ENCODE measurements around the gene TRIM7. TPM values are rescaled to one million over a fixed set of nuclear protein-coding genes. Genes with fewer than 3 reads are reported as not detected.
A peak's percentile ranks its signal among the peaks of the same experiment; 100 is the strongest.

TRIM7 gene
- total and polyA plus RNA-seq, 9 of the 15 experiments (the other 6 are each of a cell fraction or from before 2014, with no cell fraction given), result 2.6 to 14.9 (median 8.9) TPM

DNA sequence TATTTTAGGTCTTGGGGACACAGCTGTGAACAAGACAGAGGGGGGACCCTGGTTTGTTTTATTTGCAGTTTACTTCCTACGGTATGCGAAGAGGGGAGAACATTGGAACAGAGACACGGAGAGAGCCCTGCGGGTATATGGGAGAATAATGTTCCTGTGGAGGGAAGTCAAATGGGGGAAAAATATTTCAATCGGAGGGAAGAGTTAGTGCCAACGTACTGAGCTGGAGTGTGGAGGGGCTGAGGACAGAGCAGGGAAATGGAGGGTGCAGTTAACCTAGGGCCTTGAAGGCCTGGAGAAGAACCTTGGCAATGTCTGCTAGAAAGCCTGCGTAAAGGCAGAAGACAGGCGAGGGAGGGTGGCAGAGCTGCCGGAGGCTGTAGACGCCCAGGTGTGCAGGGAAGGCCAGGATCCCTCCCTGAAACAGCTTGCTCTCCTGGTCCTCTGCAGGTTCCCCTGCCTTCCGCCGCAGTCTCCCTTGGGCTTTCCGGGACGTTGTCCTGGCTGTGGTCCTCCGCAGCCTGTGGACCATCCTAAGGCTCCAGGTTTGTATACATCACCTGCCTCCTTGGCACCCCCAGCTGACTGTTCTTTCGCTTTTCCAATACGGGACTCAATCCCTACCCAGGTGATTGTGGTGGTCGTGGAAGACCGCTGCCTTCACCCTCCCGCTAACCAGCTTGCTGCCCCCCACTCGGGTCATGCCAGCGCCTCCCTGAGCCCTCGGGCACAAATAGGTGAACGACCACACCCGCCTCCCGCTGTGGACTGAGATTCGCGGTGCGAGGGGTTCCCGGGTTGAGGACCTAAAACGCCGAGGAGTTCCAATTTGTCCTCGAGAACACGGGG lies 40.7 kb upstream of the TRIM7 start (continued):
- TF ChIP-seq, protein P1, sequence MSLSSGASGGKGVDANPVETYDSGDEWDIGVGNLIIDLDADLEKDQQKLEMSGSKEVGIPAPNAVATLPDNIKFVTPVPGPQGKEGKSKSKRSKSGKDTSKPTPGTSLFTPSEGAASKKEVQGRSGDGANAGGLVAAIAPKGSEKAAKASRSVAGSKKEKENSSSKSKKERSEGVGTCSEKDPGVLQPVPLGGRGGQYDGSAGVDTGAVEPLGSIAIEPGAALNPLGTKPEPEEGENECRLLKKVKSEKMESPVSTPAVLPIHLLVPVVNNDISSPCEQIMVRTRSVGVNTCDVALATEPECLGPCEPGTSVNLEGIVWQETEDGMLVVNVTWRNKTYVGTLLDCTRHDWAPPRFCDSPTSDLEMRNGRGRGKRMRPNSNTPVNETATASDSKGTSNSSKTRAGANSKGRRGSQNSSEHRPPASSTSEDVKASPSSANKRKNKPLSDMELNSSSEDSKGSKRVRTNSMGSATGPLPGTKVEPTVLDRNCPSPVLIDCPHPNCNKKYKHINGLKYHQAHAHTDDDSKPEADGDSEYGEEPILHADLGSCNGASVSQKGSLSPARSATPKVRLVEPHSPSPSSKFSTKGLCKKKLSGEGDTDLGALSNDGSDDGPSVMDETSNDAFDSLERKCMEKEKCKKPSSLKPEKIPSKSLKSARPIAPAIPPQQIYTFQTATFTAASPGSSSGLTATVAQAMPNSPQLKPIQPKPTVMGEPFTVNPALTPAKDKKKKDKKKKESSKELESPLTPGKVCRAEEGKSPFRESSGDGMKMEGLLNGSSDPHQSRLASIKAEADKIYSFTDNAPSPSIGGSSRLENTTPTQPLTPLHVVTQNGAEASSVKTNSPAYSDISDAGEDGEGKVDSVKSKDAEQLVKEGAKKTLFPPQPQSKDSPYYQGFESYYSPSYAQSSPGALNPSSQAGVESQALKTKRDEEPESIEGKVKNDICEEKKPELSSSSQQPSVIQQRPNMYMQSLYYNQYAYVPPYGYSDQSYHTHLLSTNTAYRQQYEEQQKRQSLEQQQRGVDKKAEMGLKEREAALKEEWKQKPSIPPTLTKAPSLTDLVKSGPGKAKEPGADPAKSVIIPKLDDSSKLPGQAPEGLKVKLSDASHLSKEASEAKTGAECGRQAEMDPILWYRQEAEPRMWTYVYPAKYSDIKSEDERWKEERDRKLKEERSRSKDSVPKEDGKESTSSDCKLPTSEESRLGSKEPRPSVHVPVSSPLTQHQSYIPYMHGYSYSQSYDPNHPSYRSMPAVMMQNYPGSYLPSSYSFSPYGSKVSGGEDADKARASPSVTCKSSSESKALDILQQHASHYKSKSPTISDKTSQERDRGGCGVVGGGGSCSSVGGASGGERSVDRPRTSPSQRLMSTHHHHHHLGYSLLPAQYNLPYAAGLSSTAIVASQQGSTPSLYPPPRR (CRISPR knock-in tag; IDR thresholded peaks at IDR 0.05; ENCODE audit: borderline replicate concordance), result peak; percentile 70; the same call in 1 of the 2 replicates
- TF ChIP-seq HLTF (IDR thresholded peaks at IDR 0.05) (no peak), TBL1XR1 (IDR thresholded peaks at IDR 0.05; ENCODE audit: low read length in 2 of 2) (0 out of 4 replicates have a peak, but pooled peaks of 1 of the 2 experiments have one; percentile 17), MAZ (CRISPR knock-in tag; conservative IDR thresholded peaks at IDR 0.05 in 1 of 2, IDR thresholded peaks at IDR 0.05 in 1 of 2) (peak in 1 of 2 experiments; percentile 34; a peak in 1 of 4 replicates), RBM25 (IDR thresholded peaks at IDR 0.05; ENCODE audit: low read depth, low read length, severe bottlenecking) (no peak), ZBTB9 (CRISPR knock-in tag; IDR thresholded peaks at IDR 0.05) (peak; percentile 67; the same call in 1 of the 2 replicates), KAT8 (IDR thresholded peaks at IDR 0.05; ENCODE audit: low read depth) (no peak), XRCC5 (IDR thresholded peaks at IDR 0.05; ENCODE audit: low read depth, low read length) (peak; percentile 8; the same call in 1 of the 2 replicates), STAT6 (CRISPR knock-in tag; IDR thresholded peaks at IDR 0.05) (peak; percentile 62; the same call in 1 of the 2 replicates), ATF7 (IDR thresholded peaks at IDR 0.05) (peak; percentile 80), RBBP5 (IDR thresholded peaks at IDR 0.05; ENCODE audit: borderline replicate concordance, insufficient read depth, low read length, poor library complexity, severe bottlenecking) (peak; percentile 49)
- TF ChIP-seq, protein P2, sequence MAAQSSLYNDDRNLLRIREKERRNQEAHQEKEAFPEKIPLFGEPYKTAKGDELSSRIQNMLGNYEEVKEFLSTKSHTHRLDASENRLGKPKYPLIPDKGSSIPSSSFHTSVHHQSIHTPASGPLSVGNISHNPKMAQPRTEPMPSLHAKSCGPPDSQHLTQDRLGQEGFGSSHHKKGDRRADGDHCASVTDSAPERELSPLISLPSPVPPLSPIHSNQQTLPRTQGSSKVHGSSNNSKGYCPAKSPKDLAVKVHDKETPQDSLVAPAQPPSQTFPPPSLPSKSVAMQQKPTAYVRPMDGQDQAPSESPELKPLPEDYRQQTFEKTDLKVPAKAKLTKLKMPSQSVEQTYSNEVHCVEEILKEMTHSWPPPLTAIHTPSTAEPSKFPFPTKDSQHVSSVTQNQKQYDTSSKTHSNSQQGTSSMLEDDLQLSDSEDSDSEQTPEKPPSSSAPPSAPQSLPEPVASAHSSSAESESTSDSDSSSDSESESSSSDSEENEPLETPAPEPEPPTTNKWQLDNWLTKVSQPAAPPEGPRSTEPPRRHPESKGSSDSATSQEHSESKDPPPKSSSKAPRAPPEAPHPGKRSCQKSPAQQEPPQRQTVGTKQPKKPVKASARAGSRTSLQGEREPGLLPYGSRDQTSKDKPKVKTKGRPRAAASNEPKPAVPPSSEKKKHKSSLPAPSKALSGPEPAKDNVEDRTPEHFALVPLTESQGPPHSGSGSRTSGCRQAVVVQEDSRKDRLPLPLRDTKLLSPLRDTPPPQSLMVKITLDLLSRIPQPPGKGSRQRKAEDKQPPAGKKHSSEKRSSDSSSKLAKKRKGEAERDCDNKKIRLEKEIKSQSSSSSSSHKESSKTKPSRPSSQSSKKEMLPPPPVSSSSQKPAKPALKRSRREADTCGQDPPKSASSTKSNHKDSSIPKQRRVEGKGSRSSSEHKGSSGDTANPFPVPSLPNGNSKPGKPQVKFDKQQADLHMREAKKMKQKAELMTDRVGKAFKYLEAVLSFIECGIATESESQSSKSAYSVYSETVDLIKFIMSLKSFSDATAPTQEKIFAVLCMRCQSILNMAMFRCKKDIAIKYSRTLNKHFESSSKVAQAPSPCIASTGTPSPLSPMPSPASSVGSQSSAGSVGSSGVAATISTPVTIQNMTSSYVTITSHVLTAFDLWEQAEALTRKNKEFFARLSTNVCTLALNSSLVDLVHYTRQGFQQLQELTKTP (IDR thresholded peaks at IDR 0.05; ENCODE audit: low read depth in 1 of 2, partially characterized antibody in 2 of 2), result peak in 1 of 2 experiments; percentile 29
